IMR-90 (cell line): ENCODE measurements around the gene PCDHA4.

Experiments used
- MAFK ChIP-seq: IDR thresholded peaks from 2 replicates; pipeline ENCODE4 v1.6.1; 2012; ENCODE audit warnings: low read depth, low read length, improper control_type of control experiment
- MXI1 ChIP-seq: IDR thresholded peaks from 2 replicates; pipeline ENCODE4 v1.6.1; 2012; ENCODE audit warnings: low read depth, mild to moderate bottlenecking, low read length, moderate library complexity, borderline replicate concordance
- POLR2A ChIP-seq: IDR thresholded peaks from 2 replicates; pipeline ENCODE4 v1.6.1; 2012; ENCODE audit warnings: mild to moderate bottlenecking, low read depth, low read length
- RFX5 ChIP-seq: IDR thresholded peaks from 2 replicates; pipeline ENCODE4 v1.8.0; 2012; ENCODE audit warnings: low read depth, mild to moderate bottlenecking, low read length, moderate library complexity
- TF ChIP-seq, protein P1 (sequence below): conservative IDR thresholded peaks from 2 replicates; pipeline ENCODE4 v1.5.1; 2012; ENCODE audit warnings: mild to moderate bottlenecking, low read depth, low read length, improper control_type of control experiment
- TF ChIP-seq, protein P2 (sequence below): fragments of 150-350 bp; IDR thresholded peaks from 2 replicates; pipeline ENCODE4 v1.6.1; 2016; ENCODE audit warnings: low read depth, mild to moderate bottlenecking, low read length, moderate library complexity, borderline replicate concordance

DNA sequence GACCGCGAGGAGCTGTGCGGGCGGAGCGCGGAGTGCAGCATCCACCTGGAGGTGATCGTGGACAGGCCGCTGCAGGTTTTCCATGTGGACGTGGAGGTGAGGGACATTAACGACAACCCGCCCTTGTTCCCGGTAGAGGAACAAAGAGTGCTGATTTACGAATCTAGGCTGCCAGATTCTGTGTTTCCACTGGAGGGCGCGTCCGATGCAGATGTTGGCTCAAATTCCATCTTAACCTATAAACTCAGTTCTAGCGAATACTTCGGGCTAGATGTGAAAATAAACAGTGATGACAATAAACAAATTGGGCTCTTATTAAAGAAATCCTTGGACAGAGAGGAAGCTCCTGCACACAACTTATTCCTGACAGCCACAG, 21.5 kb downstream of the PCDHA4 start:
- no peak for TF ChIP-seq POLR2A
- TF ChIP-seq, protein P1, sequence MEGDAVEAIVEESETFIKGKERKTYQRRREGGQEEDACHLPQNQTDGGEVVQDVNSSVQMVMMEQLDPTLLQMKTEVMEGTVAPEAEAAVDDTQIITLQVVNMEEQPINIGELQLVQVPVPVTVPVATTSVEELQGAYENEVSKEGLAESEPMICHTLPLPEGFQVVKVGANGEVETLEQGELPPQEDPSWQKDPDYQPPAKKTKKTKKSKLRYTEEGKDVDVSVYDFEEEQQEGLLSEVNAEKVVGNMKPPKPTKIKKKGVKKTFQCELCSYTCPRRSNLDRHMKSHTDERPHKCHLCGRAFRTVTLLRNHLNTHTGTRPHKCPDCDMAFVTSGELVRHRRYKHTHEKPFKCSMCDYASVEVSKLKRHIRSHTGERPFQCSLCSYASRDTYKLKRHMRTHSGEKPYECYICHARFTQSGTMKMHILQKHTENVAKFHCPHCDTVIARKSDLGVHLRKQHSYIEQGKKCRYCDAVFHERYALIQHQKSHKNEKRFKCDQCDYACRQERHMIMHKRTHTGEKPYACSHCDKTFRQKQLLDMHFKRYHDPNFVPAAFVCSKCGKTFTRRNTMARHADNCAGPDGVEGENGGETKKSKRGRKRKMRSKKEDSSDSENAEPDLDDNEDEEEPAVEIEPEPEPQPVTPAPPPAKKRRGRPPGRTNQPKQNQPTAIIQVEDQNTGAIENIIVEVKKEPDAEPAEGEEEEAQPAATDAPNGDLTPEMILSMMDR = no peak
- TF ChIP-seq MAFK = no peak
- TF ChIP-seq MXI1 = no peak
- TF ChIP-seq RFX5 = no peak
- TF ChIP-seq, protein P2, sequence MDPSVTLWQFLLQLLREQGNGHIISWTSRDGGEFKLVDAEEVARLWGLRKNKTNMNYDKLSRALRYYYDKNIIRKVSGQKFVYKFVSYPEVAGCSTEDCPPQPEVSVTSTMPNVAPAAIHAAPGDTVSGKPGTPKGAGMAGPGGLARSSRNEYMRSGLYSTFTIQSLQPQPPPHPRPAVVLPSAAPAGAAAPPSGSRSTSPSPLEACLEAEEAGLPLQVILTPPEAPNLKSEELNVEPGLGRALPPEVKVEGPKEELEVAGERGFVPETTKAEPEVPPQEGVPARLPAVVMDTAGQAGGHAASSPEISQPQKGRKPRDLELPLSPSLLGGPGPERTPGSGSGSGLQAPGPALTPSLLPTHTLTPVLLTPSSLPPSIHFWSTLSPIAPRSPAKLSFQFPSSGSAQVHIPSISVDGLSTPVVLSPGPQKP = no peak
